Spleen (tissue), 11 donors: ENCODE data around the gene MYO3B. TPM values are rescaled to one million over a fixed set of nuclear protein-coding genes. Genes with fewer than 3 reads are reported as not detected.

Experiments
- polyA plus RNA-seq, 3 donors: library from polyadenylated mRNA; stranded (reverse); fragments of 200-250 nt; gene quantifications; one replicate each; pipeline ENCODE4 v1.2.1, GENCODE V29; 2013
- small RNA-seq, 4 donors: library from RNA; depleted of rRNA; stranded (forward); fragments of <200 nt; gene quantifications; one replicate each; pipeline ENCODE3, GENCODE V24; 2016
- total RNA-seq, 7 donors: library from RNA; depleted of rRNA in 3 of 7; stranded (reverse); fragments of >200 nt in 3 of 7; fragmentation: NEBNext Ultra II Directional in 4 of 7; extraction: Animal tissue kit (Norgen Biotek cat#: 25700) in 4 of 7; gene quantifications; one replicate each; pipeline versions ENCODE4 v1.1.0 to v1.2.1, GENCODE V29; 2016 to 2021
- donor health status: healthy with polysubstance abuse.
- donor health status: DM: no; HTN: no; CAD: no; lungs with moderate emphysema.
- donor health status: DM: no; HTN: no; CAD: no.
- donor health status: Bipolar disorder and iron deficiency.
- donor health status: healthy.
- donor health status: DM: no; HTN: no; CAD: no.
- donor health status: DM: yes; HTN: yes; CAD: no.

The MYO3B gene
- total and polyA plus RNA-seq, 10 donors: 0.03 to 2.0 (median 0.58) TPM; not detected in 4

Small RNA genes within 50 kb of the gene (small RNA-seq; reads per million reads assigned to genes)
- gene RF02271: 0 reads per million in 4 donors
